Vagina (tissue), 2 donors: ENCODE measurements around the gene DACH2.

Experiments used
- POLR2A ChIP-seq, 2 donors: fragments of 450-650 bp; IDR thresholded peaks; one replicate each; pipeline ENCODE4 v1.6.1; 2017; ENCODE audit warnings: antibody characterized with exemption in 2 of 2, mild to moderate bottlenecking in 2 of 2, moderate library complexity in 2 of 2
- TF ChIP-seq, protein P1 (sequence below), 3 experiments: fragments of 450-650 bp in 2 of 3; fragments of 200-600 bp in 1 of 3; sonication (generic) in 1 of 3; IDR thresholded peaks; one replicate each; pipeline ENCODE4 v1.5.1; 2017 to 2019; ENCODE audit warnings: antibody characterized with exemption in 3 of 3, mild to moderate bottlenecking in 2 of 3, moderate library complexity in 2 of 3

DNA sequence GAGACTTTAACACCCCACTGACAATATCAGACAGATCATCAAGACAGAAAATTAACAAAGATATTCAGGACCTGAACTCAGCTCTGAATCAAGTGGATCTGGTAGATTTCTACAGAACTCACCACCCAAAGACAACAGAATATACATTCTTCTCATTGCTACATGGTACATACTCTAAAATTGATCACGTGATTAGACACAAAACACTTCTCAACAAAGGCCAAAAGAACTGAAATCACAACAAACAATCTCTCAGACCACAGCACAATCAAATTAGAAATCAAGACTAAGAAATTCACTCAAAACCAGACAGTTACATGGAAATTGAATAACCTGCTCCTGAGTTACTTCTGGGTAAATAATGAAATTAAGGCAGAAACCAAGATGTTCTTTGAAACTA lies 49.6 kb downstream of the DACH2 start:
- TF ChIP-seq, protein P1, sequence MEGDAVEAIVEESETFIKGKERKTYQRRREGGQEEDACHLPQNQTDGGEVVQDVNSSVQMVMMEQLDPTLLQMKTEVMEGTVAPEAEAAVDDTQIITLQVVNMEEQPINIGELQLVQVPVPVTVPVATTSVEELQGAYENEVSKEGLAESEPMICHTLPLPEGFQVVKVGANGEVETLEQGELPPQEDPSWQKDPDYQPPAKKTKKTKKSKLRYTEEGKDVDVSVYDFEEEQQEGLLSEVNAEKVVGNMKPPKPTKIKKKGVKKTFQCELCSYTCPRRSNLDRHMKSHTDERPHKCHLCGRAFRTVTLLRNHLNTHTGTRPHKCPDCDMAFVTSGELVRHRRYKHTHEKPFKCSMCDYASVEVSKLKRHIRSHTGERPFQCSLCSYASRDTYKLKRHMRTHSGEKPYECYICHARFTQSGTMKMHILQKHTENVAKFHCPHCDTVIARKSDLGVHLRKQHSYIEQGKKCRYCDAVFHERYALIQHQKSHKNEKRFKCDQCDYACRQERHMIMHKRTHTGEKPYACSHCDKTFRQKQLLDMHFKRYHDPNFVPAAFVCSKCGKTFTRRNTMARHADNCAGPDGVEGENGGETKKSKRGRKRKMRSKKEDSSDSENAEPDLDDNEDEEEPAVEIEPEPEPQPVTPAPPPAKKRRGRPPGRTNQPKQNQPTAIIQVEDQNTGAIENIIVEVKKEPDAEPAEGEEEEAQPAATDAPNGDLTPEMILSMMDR (IDR thresholded peaks at IDR 0.05) = no peak
- no peak for TF ChIP-seq POLR2A (IDR thresholded peaks at IDR 0.05)
